ENCODE measurements around the gene TEX53. TPM values are rescaled to one million over a fixed set of nuclear protein-coding genes. Genes with fewer than 3 reads are reported as not detected.

The TEX53 gene
- total RNA-seq = not detected
- long read RNA-seq = 0 reads

- intact Hi-C loops (cut with DNase I) = loop anchor here (10.0 kb wide), 2 partner anchors 223 to 243 kb away; no protein-coding TSS in a partner anchor
- DNase-seq (no peak), ATAC-seq (no peak)
These were observed at the start of gene TEX53 for GRCh38 chr9:114657705-114658104. Gene TEX53 (minus strand): TSS chr9:114657805. CDS start chr9:114657774, 31 bp downstream.

GRCh38 chr9:114706711-114707110, 49.1 kb upstream of the TEX53 start:
- DNase-seq (no peak), ATAC-seq (no peak)
- intact Hi-C loops (cut with DNase I) = no loop called here

- no peak for ATAC-seq
- no peak for DNase-seq
- intact Hi-C loops (cut with DNase I) = no loop called here
These were observed 44.4 kb upstream of the TEX53 start for GRCh38 chr9:114701988-114702387.

GRCh38 chr9:114697951-114698351, 40.3 kb upstream of the TEX53 start:
- intact Hi-C loops (cut with DNase I) = no loop called here
- ATAC-seq (no peak), DNase-seq (no peak)

- ATAC-seq (no peak), DNase-seq (no peak)
- intact Hi-C loops (cut with DNase I) = no loop called here
These were observed 39.4 kb upstream of the TEX53 start for GRCh38 chr9:114696814-114697544.

GRCh38 chr9:114695948-114696347, 38.3 kb upstream of the TEX53 start:
- no peak for DNase-seq
- intact Hi-C loops (cut with DNase I) = no loop called here
- no peak for ATAC-seq

GRCh38 chr9:114694719-114695269, 37.2 kb upstream of the TEX53 start:
- intact Hi-C loops (cut with DNase I) = no loop called here
- no peak for ATAC-seq
- DNase-seq = no peak

- intact Hi-C loops (cut with DNase I) = no loop called here
- DNase-seq (no peak), ATAC-seq (no peak)
These were observed 36.5 kb upstream of the TEX53 start for GRCh38 chr9:114694146-114694545.

GRCh38 chr9:114693248-114693855, 35.7 kb upstream of the TEX53 start:
- DNase-seq = no peak
- no peak for ATAC-seq
- intact Hi-C loops (cut with DNase I) = no loop called here

GRCh38 chr9:114691956-114692295, 34.3 kb upstream of the TEX53 start:
- DNase-seq = no peak
- intact Hi-C loops (cut with DNase I) = no loop called here
- ATAC-seq = no peak

- DNase-seq (no peak), ATAC-seq (no peak)
- intact Hi-C loops (cut with DNase I) = no loop called here
These were observed 33.7 kb upstream of the TEX53 start for GRCh38 chr9:114691046-114691955.

- intact Hi-C loops (cut with DNase I) = no loop called here
- DNase-seq (no peak), ATAC-seq (no peak)
These were observed 32.7 kb upstream of the TEX53 start for GRCh38 chr9:114690308-114690707.

GRCh38 chr9:114689813-114690212, 32.2 kb upstream of the TEX53 start:
- DNase-seq (no peak), ATAC-seq (no peak)
- intact Hi-C loops (cut with DNase I) = loop anchor here in 1 of 2 donors (10.0 kb wide), 1 partner anchor 55 kb away; no protein-coding TSS in a partner anchor

GRCh38 chr9:114688909-114689610, 31.5 kb upstream of the TEX53 start:
- DNase-seq (no peak), ATAC-seq (no peak)
- intact Hi-C loops (cut with DNase I) = loop anchor here in 1 of 2 donors (10.0 kb wide), 1 partner anchor 56 kb away; no protein-coding TSS in a partner anchor

- DNase-seq = no peak
- intact Hi-C loops (cut with DNase I) = loop anchor here in 1 of 2 donors (10.0 kb wide), 1 partner anchor 56 kb away; no protein-coding TSS in a partner anchor
- ATAC-seq = no peak
These were observed 30.8 kb upstream of the TEX53 start for GRCh38 chr9:114688379-114688778.

- DNase-seq = no peak
- intact Hi-C loops (cut with DNase I) = loop anchor here in 1 of 2 donors (10.0 kb wide), 1 partner anchor 58 kb away; no protein-coding TSS in a partner anchor
- ATAC-seq = no peak
These were observed 29.4 kb upstream of the TEX53 start for GRCh38 chr9:114687034-114687433.

- intact Hi-C loops (cut with DNase I) = loop anchor here in 1 of 2 donors (10.0 kb wide), 1 partner anchor 59 kb away; no protein-coding TSS in a partner anchor
- ATAC-seq (no peak), DNase-seq (no peak)
These were observed 28.3 kb upstream of the TEX53 start for GRCh38 chr9:114685951-114686350.

- no peak for ATAC-seq
- intact Hi-C loops (cut with DNase I) = loop anchor here in 1 of 2 donors (5.0 to 10.0 kb wide), 3 partner anchors 61 to 328 kb away; no protein-coding TSS in a partner anchor
- DNase-seq = no peak
These were observed 26.4 kb upstream of the TEX53 start for GRCh38 chr9:114684036-114684435.

Data from left cardiac atrium (tissue), 4 donors.